Adrenal gland (tissue), 12 donors: ENCODE data around the gene KCNIP1. TPM values are rescaled to one million over a fixed set of nuclear protein-coding genes. Genes with fewer than 3 reads are reported as not detected.

Experiments used
- DNase-seq, 7 donors: peaks; one replicate each; pipeline ENCODE4 v3.0.0-alpha.2; 2019 to 2020
- H3K27ac ChIP-seq, 5 donors: fragments of 200-600 bp; sonication (generic) in 4 of 5; 1 replicate in 3 of 5; 2 replicates in 2 of 5; pipeline versions ENCODE4 v1.5.1 to v1.8.0; 2016 to 2020; ENCODE audit warnings: mild to moderate bottlenecking in 1 of 5
- H3K27me3 ChIP-seq: fragments of 200-600 bp; 2 replicates; pipeline ENCODE4 v1.8.0; 2021
- H3K36me3 ChIP-seq, 2 donors: fragments of 200-600 bp; replicated peaks in 1 of 2; 1 replicate in 1 of 2; 2 replicates in 1 of 2; pipeline versions ENCODE4 v1.5.1 to v1.8.0; 2018 to 2022
- H3K4me1 ChIP-seq, 2 donors: fragments of 200-600 bp; replicated peaks in 1 of 2; 1 replicate in 1 of 2; 2 replicates in 1 of 2; pipeline versions ENCODE4 v1.5.1 to v1.8.0; 2018 to 2021
- H3K4me3 ChIP-seq, 4 donors: fragments of 200-600 bp; sonication (generic) in 3 of 4; one replicate each; pipeline ENCODE4 v1.5.1; 2016 to 2018
- H3K9me3 ChIP-seq, 3 donors: fragments of 200-600 bp; sonication (generic) in 1 of 3; replicated peaks in 1 of 3; 1 replicate in 2 of 3; 2 replicates in 1 of 3; pipeline versions ENCODE4 v1.5.1 to v1.8.0; 2016 to 2021
- CTCF ChIP-seq, 6 experiments: fragments of 450-650 bp in 4 of 6; fragments of 200-600 bp in 2 of 6; sonication (generic) in 1 of 6; IDR thresholded peaks; 1 replicate in 5 of 6; 2 replicates in 1 of 6; pipeline versions ENCODE4 v1.5.1 to v1.8.0; 2016 to 2021; ENCODE audit warnings: antibody characterized with exemption in 6 of 6, mild to moderate bottlenecking in 2 of 6, moderate library complexity in 1 of 6
- POLR2A ChIP-seq, 2 donors: fragments of 450-650 bp; IDR thresholded peaks; one replicate each; pipeline ENCODE4 v1.6.1; 2017; ENCODE audit warnings: antibody characterized with exemption in 2 of 2, mild to moderate bottlenecking in 2 of 2, moderate library complexity in 1 of 2
- WGBS, 4 donors: extraction: QIAGEN DNeasy Blood & Tissue Kit in 2 of 4; methylation state at CpG; one replicate each; pipeline versions ENCODE4 v1.1.5 to v1.1.7; 2013 to 2017; 5-methylcytosine and 5-hydroxymethylcytosine counted together
- intact Hi-C, 2 donors: fragments of 100-400 bp; cut with DNase I; formaldehyde crosslinking; loops; one replicate each; pipeline versions ENCODE4 v1.14.1 to v1.15.0; 2022 to 2023
- polyA plus RNA-seq, 3 donors: library from polyadenylated mRNA; stranded (reverse); fragments of 200-250 nt in 2 of 3; fragments of 350-450 nt in 1 of 3; fragmentation: Illumina TruSeq in 1 of 3; extraction: RNeasy Lipid Tissue Mini Kit (QIAGEN cat#74804) in 1 of 3; gene quantifications; one replicate each; pipeline ENCODE4 v1.2.3, GENCODE V29; 2013 to 2014
- total RNA-seq, 9 donors: library from RNA; depleted of rRNA in 4 of 9; stranded (reverse); fragments of >200 nt in 4 of 9; fragments of 120-200 nt in 1 of 9; fragmentation: NEBNext Ultra II Directional in 1 of 9; extraction: Animal tissue kit (Norgen Biotek cat#: 25700) in 1 of 9; gene quantifications; one replicate each; pipeline versions ENCODE4 v1.1.0 to v1.2.4, GENCODE V29; 2013 to 2023
- donor health status: healthy with polysubstance abuse.
- donor health status: Bipolar disorder and iron deficiency.
- donor health status: DM: yes; HTN: yes; CAD: no.
- donor health status: DM: no; HTN: no; CAD: no.
- donor health status: DM: no; HTN: no; CAD: no.
- donor health status: DM: yes; HTN: yes; CAD: no.

Gene KCNIP1
- total and polyA plus RNA-seq, 12 donors: 0.14 to 12.6 (median 1.7) TPM; not detected in 1

- Histone ChIP-seq H3K9me3 (no peaks in the 10 kb centered on the region), H3K36me3 (no peaks in the 10 kb centered on the region), H3K4me1 (no peaks in the 10 kb centered on the region), H3K27me3 (no peaks in the 10 kb centered on the region), H3K27ac (no peak overlapping the region), H3K4me3 (no peak overlapping the region)
- WGBS, 4 donors: 75 to 88% (median 76%) methylated on average over 5 of the region's 5 CpGs
- intact Hi-C loops: no loop called here
- TF ChIP-seq CTCF (IDR thresholded peaks at IDR 0.05): no peak
- TF ChIP-seq POLR2A (IDR thresholded peaks at IDR 0.05): no peak
- DNase-seq: no peak
These were observed 196.7 kb downstream of the KCNIP1 start for GRCh38 chr5:170700503-170700902.

- H3K27me3 ChIP-seq: no peaks in the 10 kb centered on the region
- no peak for TF ChIP-seq CTCF (IDR thresholded peaks at IDR 0.05)
- TF ChIP-seq POLR2A (IDR thresholded peaks at IDR 0.05): no peak
- no peak for DNase-seq
These were observed 197.5 kb downstream of the KCNIP1 start for GRCh38 chr5:170701334-170701733.

GRCh38 chr5:170704417-170705192 is 200.8 kb downstream of the KCNIP1 start:
- Histone ChIP-seq H3K4me1 (no peaks in the 10 kb centered on the region), H3K4me3 (no peak overlapping the region), H3K27ac (no peak overlapping the region), H3K36me3 (no peaks in the 10 kb centered on the region), H3K27me3 (no peaks in the 10 kb centered on the region), H3K9me3 (no peaks in the 10 kb centered on the region)
- intact Hi-C loops: no loop called here
- DNase-seq: no peak
- WGBS, 4 donors: 56 to 75% (median 62%) methylated on average over 7 to 8 of the region's 8 CpGs
- TF ChIP-seq CTCF (IDR thresholded peaks at IDR 0.05) (no peak), POLR2A (IDR thresholded peaks at IDR 0.05) (no peak)

More at GRCh38 chr5:170701334-170701733, 197.5 kb downstream of the KCNIP1 start:
- H3K27ac ChIP-seq: no peak overlapping the region
- no peaks in the 10 kb centered on the region for H3K36me3 ChIP-seq
- WGBS, 4 donors: 64 to 87% (median 76%) methylated on average over 5 to 6 of the region's 6 CpGs
- no peaks in the 10 kb centered on the region for H3K4me1 ChIP-seq
- no peaks in the 10 kb centered on the region for H3K9me3 ChIP-seq
- H3K4me3 ChIP-seq: no peak overlapping the region
- intact Hi-C loops: no loop called here

GRCh38 chr5:170709640-170710039 is 205.8 kb downstream of the KCNIP1 start:
- TF ChIP-seq CTCF (IDR thresholded peaks at IDR 0.05): no peak
- no peak for TF ChIP-seq POLR2A (IDR thresholded peaks at IDR 0.05)
- WGBS, 4 donors: 59 to 89% (median 70%) methylated on average over 6 of the region's 6 CpGs

More at GRCh38 chr5:170709640-170710039, 205.8 kb downstream of the KCNIP1 start:
- no peaks in the 10 kb centered on the region for H3K9me3 ChIP-seq
- no peak overlapping the region for H3K4me3 ChIP-seq
- H3K27me3 ChIP-seq: no peaks in the 10 kb centered on the region
- intact Hi-C loops: no loop called here
- no peak overlapping the region for H3K27ac ChIP-seq
- DNase-seq: no peak
- no peaks in the 10 kb centered on the region for H3K4me1 ChIP-seq
- no peaks in the 10 kb centered on the region for H3K36me3 ChIP-seq
